HepG2 (cell line): ENCODE data around the gene CNRIP1. TPM values are rescaled to one million over a fixed set of nuclear protein-coding genes. Genes with fewer than 3 reads are reported as not detected.

ENCODE experiments used
- AKNA ChIP-seq: sonication (generic); formaldehyde crosslinking; IDR thresholded peaks from 2 replicates; pipeline ENCODE4 v1.4.0; 2020; ENCODE audit warnings: missing genetic modification reagents, borderline replicate concordance
- ELF4 ChIP-seq: sonication (generic); formaldehyde crosslinking; IDR thresholded peaks from 2 replicates; pipeline ENCODE4 v1.5.0; 2020; ENCODE audit warnings: missing genetic modification reagents, mild to moderate bottlenecking, moderate library complexity, borderline replicate concordance
- EP300 ChIP-seq, 3 experiments: sonication (generic) in 1 of 3; formaldehyde crosslinking in 1 of 3; IDR thresholded peaks; 2 replicates each; pipeline versions ENCODE4 v1.5.1 to v1.6.1; 2011 to 2020; ENCODE audit warnings: low read depth in 2 of 3, low read length in 2 of 3, borderline replicate concordance in 1 of 3, improper control_type of control experiment in 1 of 3, mild to moderate bottlenecking in 1 of 3, missing genetic modification reagents in 1 of 3, moderate library complexity in 1 of 3
- GMEB1 ChIP-seq: sonication (generic); formaldehyde crosslinking; IDR thresholded peaks from 2 replicates; pipeline ENCODE4 v1.5.1; 2020; ENCODE audit warnings: missing genetic modification reagents, mild to moderate bottlenecking, borderline replicate concordance
- HOXD1 ChIP-seq: sonication (generic); formaldehyde crosslinking; IDR thresholded peaks from 2 replicates; pipeline ENCODE4 v1.5.0; 2020; ENCODE audit warnings: missing genetic modification reagents
- MBNL3 ChIP-seq: fragments of 250-450 bp; sonication (Bioruptor Pico); conservative IDR thresholded peaks from 2 replicates; pipeline ENCODE4 v1.8.0; 2022; ENCODE audit warnings: mild to moderate bottlenecking, inconsistent platforms
- MXI1 ChIP-seq: IDR thresholded peaks from 3 replicates; pipeline ENCODE4 v1.6.1; 2012; ENCODE audit warnings: low read depth, low read length, inconsistent platforms, borderline replicate concordance
- NCOA1 ChIP-seq: sonication (generic); formaldehyde crosslinking; IDR thresholded peaks from 2 replicates; pipeline ENCODE4 v1.9.0; 2021; ENCODE audit warnings: missing genetic modification reagents
- SMC3 ChIP-seq: IDR thresholded peaks from 2 replicates; pipeline ENCODE4 v1.6.1; 2011; ENCODE audit warnings: low read length, improper control_type of control experiment
- ZBTB8A ChIP-seq: sonication (generic); formaldehyde crosslinking; IDR thresholded peaks from 2 replicates; pipeline ENCODE4 v1.4.0; 2020; ENCODE audit warnings: mild to moderate bottlenecking, low read depth, missing genetic modification reagents, borderline replicate concordance
- ZNF160 ChIP-seq: sonication (generic); formaldehyde crosslinking; IDR thresholded peaks from 2 replicates; pipeline ENCODE4 v1.8.0; 2022; ENCODE audit warnings: mild to moderate bottlenecking, inconsistent platforms, missing genetic modification reagents
- ZNF230 ChIP-seq: sonication (generic); formaldehyde crosslinking; IDR thresholded peaks from 2 replicates; pipeline ENCODE4 v1.4.0; 2020; ENCODE audit warnings: mild to moderate bottlenecking, missing genetic modification reagents
- ZNF577 ChIP-seq: sonication (generic); formaldehyde crosslinking; IDR thresholded peaks from 2 replicates; pipeline ENCODE4 v1.4.0; 2020; ENCODE audit warnings: mild to moderate bottlenecking, low read depth, missing genetic modification reagents, borderline replicate concordance
- ZNF589 ChIP-seq: sonication (generic); formaldehyde crosslinking; conservative IDR thresholded peaks from 2 replicates; pipeline ENCODE4 v1.8.0; 2022; ENCODE audit warnings: mild to moderate bottlenecking, moderate library complexity, missing genetic modification reagents
- ZNF841 ChIP-seq: sonication (generic); formaldehyde crosslinking; IDR thresholded peaks from 2 replicates; pipeline ENCODE4 v1.8.1; 2023; ENCODE audit warnings: missing genetic modification reagents, borderline replicate concordance
- polyA plus RNA-seq, 8 experiments: library from polyadenylated mRNA; depleted of rRNA in 3 of 8; stranded (reverse) in 7 of 8; unstranded in 1 of 8; fragments of >200 nt; fragmentation: Illumina TruSeq in 4 of 8; extraction: Trizol in 4 of 8; gene quantifications; 2 replicates each; pipeline versions ENCODE4 v1.2.1 to v1.2.3, GENCODE V29; 2011 to 2016; ENCODE audit warnings: low read depth in 4 of 8, missing spikeins in 1 of 8, mixed read lengths in 1 of 8; ENCODE audit not compliant: insufficient read depth in 1 of 8
- total RNA-seq, 5 experiments: library from RNA; depleted of rRNA; stranded (reverse); fragments of >200 nt; fragmentation: Illumina TruSeq; extraction: Trizol; gene quantifications; 2 replicates each; pipeline ENCODE4 v1.2.3, GENCODE V29; 2016; ENCODE audit warnings: low read depth in 1 of 5
- TF ChIP-seq, protein P1 (sequence below), 2 experiments: sonication (generic) in 1 of 2; formaldehyde crosslinking in 1 of 2; IDR thresholded peaks; 2 replicates each; pipeline versions ENCODE4 v1.5.1 to v1.6.1; 2011 to 2020; ENCODE audit warnings: borderline replicate concordance in 1 of 2, low read depth in 1 of 2, low read length in 1 of 2, mild to moderate bottlenecking in 1 of 2, missing genetic modification reagents in 1 of 2, moderate library complexity in 1 of 2
- TF ChIP-seq, protein P2 (sequence below): sonication (generic); formaldehyde crosslinking; IDR thresholded peaks from 2 replicates; pipeline ENCODE4 v1.4.0; 2020; ENCODE audit warnings: missing genetic modification reagents, low read depth, mild to moderate bottlenecking, borderline replicate concordance

Gene CNRIP1
- total and polyA plus RNA-seq, 2 of the 13 experiments (the other 11 are each of a cell fraction or from before 2014, with no cell fraction given): not detected

DNA sequence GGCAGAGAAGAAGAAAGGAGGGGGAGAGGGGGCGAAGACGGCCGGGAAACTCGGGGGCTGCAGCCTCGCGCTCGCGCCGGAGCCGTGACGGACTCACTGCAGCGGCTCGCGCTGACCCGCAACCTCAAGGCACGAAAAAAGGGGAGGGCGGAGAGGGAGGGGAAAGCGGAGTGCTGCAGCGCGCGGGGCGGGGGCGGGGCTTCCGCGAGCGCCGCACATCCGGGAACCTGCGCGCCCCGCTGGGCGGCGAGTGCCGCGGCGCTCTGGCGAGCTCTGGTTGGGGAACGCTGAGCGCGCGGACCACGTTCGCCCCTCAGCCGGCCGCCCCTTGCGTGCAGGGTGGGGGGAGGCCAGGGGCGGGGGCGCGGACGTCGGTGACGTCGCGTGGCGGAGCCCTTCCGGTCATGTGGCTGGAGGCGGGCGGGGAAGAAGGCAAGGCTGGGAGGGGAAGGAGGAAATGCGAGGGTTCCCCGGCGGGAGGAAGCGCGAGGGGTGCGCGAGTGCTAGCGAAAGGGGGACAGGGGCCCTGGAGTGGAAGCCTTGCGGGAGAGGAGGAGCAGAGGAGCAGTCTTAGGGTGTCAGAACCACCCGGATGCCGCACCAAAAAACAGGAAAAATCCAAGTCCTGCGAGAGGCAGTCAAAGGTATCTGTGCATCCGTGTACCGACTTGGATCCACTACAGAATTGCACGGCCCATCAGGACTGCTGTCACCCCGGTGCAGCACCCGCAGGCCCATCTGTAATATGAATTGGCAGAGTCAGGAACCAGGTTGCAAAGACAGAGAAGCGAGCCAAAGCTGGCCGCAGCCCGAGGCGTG lies 67.1 kb downstream of the CNRIP1 start, which contains the start of gene PPP3R1 (continued):
- no peak; the same call in 1 of the 2 replicates for TF ChIP-seq ZNF160
- TF ChIP-seq, protein P1, sequence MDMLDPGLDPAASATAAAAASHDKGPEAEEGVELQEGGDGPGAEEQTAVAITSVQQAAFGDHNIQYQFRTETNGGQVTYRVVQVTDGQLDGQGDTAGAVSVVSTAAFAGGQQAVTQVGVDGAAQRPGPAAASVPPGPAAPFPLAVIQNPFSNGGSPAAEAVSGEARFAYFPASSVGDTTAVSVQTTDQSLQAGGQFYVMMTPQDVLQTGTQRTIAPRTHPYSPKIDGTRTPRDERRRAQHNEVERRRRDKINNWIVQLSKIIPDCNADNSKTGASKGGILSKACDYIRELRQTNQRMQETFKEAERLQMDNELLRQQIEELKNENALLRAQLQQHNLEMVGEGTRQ (IDR thresholded peaks at IDR 0.05; ENCODE audit: low read depth, low read length): peak; percentile 72; the same call in 1 of the 2 replicates
- TF ChIP-seq, protein P1 (CRISPR knock-in tag; IDR thresholded peaks at IDR 0.05; ENCODE audit: borderline replicate concordance): peak; percentile 92; the same call in 1 of the 2 replicates
- TF ChIP-seq ZNF589: peak; percentile 96
- no peak for TF ChIP-seq ZNF577 (CRISPR knock-in tag)
- TF ChIP-seq, protein P2, sequence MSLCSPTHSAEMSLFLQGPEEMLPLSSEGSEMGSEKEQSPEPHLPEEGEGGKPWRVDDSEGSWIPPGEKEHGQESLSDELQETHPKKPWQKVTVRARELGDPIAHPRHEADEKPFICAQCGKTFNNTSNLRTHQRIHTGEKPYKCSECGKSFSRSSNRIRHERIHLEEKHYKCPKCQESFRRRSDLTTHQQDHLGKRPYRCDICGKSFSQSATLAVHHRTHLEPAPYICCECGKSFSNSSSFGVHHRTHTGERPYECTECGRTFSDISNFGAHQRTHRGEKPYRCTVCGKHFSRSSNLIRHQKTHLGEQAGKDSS (CRISPR knock-in tag): 0 out of 2 replicates have a peak, but pooled peaks have one; percentile 70
- TF ChIP-seq HOXD1 (CRISPR knock-in tag): no peak
- TF ChIP-seq ZNF230 (CRISPR knock-in tag): peak; percentile 82; the same call in 1 of the 2 replicates
- TF ChIP-seq MBNL3 (CRISPR knock-in tag): no peak
- TF ChIP-seq ELF4 (CRISPR knock-in tag): peak; percentile 92
- peak; percentile 88; the same call in 1 of the 3 replicates for TF ChIP-seq MXI1
- TF ChIP-seq ZNF841 (CRISPR knock-in tag): no peak
- 0 out of 2 replicates have a peak, but pooled peaks have one; percentile 34 for TF ChIP-seq NCOA1 (CRISPR knock-in tag)
- no peak; the same call in 1 of the 2 replicates for TF ChIP-seq ZBTB8A
- TF ChIP-seq SMC3: no peak
- TF ChIP-seq GMEB1 (CRISPR knock-in tag): peak; percentile 98
- no peak for TF ChIP-seq EP300 (IDR thresholded peaks at IDR 0.05; ENCODE audit: low read depth in 2 of 2, low read length in 2 of 2)
- TF ChIP-seq EP300 (CRISPR knock-in tag; IDR thresholded peaks at IDR 0.05; ENCODE audit: borderline replicate concordance): no peak
- no peak for TF ChIP-seq AKNA
